ENCODE measurements around the gene SALL1.

Gene SALL1

GRCh38 chr16:51107742-51108141, 43.3 kb downstream of the SALL1 start:
- no peak for DNase-seq

DNA sequence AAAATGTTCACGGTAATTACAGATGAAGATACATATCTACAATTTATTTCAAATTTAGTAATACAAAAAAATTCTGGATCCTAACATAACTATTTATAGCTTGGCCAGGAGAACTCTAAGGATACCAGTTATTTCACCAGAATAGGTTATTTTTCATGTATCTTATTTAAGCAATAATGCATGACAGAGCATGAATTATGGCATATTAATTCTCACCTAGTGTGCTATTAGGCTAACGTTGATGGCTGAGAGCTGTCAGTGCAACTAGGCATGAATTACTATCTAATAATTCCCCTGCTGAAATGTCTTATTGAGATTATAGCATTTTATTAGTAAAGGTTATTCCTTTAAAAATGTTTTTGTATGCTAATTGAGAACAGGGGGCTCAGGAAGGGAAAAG, 44.5 kb downstream of the SALL1 start:
- no peak for DNase-seq

GRCh38 chr16:51103590-51103989, 47.5 kb downstream of the SALL1 start:
- no peak for DNase-seq

- DNase-seq: no peak
Measured at GRCh38 chr16:51097729-51098128, 53.3 kb downstream of the SALL1 start.

- no peak for DNase-seq
Measured at GRCh38 chr16:51095890-51096626, 55.0 kb downstream of the SALL1 start.

- DNase-seq: no peak
Measured at GRCh38 chr16:51095084-51095881, 55.8 kb downstream of the SALL1 start.

GRCh38 chr16:51093726-51094280, 57.3 kb downstream of the SALL1 start:
- no peak for DNase-seq

All from CD4-positive, alpha-beta T cell treated with Interleukin-17A for 1 hour (primary cell).